Measurements from ENCODE around the gene OR51E1.

The OR51E1 gene

DNA sequence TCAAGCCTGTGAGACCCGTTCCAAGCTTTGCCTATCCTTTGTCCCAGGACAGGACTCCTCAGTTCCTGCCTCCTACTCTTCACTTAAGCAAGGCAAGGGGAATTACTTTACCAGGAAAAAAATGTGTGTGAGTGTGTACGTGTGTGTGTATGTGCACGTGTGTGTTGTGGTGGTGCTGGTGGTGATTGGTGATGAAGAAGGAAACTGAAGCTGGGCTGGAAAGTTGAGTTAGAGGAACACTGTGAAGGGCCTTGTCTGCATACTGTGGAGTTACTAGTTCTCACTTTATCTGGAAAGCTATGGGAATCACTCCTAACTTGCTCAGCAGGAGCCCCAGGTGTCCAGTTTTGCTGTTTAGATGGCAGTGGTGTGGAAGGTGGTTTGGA, 6.1 kb upstream of the OR51E1 start:
- H3K4me3 ChIP-seq (ENCODE audit: low read depth, low read length) = no peak overlapping the region
- TF ChIP-seq, protein P1, sequence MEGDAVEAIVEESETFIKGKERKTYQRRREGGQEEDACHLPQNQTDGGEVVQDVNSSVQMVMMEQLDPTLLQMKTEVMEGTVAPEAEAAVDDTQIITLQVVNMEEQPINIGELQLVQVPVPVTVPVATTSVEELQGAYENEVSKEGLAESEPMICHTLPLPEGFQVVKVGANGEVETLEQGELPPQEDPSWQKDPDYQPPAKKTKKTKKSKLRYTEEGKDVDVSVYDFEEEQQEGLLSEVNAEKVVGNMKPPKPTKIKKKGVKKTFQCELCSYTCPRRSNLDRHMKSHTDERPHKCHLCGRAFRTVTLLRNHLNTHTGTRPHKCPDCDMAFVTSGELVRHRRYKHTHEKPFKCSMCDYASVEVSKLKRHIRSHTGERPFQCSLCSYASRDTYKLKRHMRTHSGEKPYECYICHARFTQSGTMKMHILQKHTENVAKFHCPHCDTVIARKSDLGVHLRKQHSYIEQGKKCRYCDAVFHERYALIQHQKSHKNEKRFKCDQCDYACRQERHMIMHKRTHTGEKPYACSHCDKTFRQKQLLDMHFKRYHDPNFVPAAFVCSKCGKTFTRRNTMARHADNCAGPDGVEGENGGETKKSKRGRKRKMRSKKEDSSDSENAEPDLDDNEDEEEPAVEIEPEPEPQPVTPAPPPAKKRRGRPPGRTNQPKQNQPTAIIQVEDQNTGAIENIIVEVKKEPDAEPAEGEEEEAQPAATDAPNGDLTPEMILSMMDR (IDR thresholded peaks at IDR 0.05; ENCODE audit: borderline replicate concordance, insufficient read depth, low read depth, low read length) = no peak

DNA sequence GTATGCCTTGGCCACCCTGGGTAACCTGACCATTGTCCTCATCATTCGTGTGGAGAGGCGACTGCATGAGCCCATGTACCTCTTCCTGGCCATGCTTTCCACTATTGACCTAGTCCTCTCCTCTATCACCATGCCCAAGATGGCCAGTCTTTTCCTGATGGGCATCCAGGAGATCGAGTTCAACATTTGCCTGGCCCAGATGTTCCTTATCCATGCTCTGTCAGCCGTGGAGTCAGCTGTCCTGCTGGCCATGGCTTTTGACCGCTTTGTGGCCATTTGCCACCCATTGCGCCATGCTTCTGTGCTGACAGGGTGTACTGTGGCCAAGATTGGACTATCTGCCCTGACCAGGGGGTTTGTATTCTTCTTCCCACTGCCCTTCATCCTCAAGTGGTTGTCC, 3.9 kb upstream of the OR51E1 start:
- TF ChIP-seq, protein P1 (IDR thresholded peaks at IDR 0.05; ENCODE audit: borderline replicate concordance, insufficient read depth, low read depth, low read length) = no peak
- H3K4me3 ChIP-seq (ENCODE audit: low read depth, low read length) = no peak overlapping the region

DNA sequence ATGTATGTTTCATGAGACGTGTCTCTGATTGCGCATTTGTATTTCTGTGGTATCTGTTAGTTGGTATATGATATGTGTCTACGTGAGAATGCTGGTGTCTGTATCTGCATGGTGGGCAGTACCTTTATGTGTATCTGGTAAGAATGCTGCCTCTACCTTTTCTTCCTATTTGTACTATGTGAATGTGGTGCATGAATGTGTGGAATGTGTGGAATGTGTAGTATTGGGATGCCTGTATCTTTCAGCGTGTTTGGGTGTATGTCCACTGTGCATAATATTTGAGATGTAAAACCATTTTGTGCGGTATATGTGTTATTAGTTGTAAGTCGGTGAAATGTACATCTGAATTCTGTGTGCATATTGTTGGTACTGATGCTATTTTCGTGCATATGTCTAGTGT, 2.3 kb upstream of the OR51E1 start:
- TF ChIP-seq, protein P1 (IDR thresholded peaks at IDR 0.05; ENCODE audit: borderline replicate concordance, insufficient read depth, low read depth, low read length) = no peak
- H3K4me3 ChIP-seq (ENCODE audit: low read depth, low read length) = no peak overlapping the region

DNA sequence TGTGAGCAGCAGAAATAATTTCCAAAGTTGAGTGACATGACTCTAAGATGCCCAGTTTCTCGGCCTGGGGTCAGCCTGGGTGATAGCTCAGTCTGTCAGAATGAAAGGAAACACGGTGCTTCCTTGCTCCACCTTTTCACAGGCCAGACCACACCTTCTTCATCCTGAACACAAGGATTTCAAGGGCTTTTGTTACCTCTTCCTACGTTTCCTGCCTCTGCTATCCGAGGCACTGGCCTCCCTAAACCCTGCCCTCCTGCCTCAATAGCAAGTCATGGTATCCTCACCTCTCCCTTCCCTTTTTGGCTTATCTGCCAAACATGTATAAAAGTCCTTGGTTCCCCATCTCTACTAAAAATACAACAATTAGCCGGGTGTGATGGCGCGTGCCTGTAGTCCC, 1.7 kb upstream of the OR51E1 start:
- TF ChIP-seq, protein P1 (IDR thresholded peaks at IDR 0.05; ENCODE audit: borderline replicate concordance, insufficient read depth, low read depth, low read length) = no peak
- no peak overlapping the region for H3K4me3 ChIP-seq (ENCODE audit: low read depth, low read length)

DNA sequence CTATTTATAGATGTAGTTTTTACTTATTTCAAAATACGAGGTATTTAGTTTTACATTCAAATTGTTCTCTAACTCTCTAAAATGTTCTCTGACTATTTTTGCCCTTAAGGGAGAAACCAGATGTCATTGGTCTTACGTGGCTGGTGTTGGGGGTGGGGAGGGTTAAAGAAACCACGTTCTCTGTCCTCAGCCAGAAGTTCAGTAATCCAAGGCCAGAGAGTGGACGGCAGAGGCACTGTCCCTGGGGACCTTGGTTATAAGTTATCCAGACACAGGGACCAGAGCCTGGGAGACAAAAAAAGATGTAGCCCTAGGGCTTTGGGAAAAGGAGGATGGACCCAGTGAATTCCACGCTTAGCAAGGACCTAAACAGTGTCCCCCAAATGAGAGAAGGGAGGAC, 706 bp upstream of the OR51E1 start:
- TF ChIP-seq, protein P1 (IDR thresholded peaks at IDR 0.05; ENCODE audit: borderline replicate concordance, insufficient read depth, low read depth, low read length) = no peak
- no peak overlapping the region for H3K4me3 ChIP-seq (ENCODE audit: low read depth, low read length)

DNA sequence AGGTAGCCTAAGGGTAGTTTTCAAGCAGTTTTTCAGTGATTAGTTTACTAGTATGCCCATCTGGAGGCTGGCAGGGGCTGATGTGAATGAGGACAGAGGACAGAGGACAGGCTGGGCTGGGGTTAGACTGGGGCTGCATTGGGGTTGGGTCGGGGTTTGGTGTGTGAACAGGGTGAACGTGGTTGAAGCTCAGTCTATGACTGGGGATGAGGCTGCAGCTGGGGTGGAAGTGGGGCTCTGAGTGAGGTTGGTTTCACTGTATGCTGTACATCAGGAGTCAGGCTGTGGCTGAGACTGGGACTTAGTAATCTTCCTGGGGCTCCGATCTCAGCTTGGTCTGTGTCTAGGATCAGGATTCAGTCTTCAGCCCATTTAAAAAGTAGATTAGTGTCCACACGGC, 451 bp downstream of the OR51E1 start:
- TF ChIP-seq, protein P1 (IDR thresholded peaks at IDR 0.05; ENCODE audit: borderline replicate concordance, insufficient read depth, low read depth, low read length) = no peak
- H3K4me3 ChIP-seq (ENCODE audit: low read depth, low read length) = no peak overlapping the region

DNA sequence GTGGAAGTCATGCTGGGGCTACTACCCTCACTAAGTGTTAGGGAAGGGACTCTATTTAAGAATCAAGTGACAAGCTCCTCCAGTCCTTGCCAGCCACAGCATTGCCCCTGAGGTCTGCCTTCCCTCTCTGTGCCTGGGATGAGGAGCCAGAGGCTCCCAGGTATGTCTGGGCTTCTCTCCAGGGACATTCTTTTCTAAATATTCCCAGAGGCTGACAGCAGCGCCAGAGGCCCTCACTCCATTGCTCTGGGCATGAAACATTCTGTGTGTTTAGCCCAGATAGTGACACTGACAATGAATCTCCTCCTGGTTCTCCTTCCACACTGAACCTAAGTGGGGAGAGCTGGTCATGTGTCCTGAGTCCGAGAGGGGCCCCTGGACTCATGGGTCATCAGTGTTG, 2.2 kb downstream of the OR51E1 start:
- TF ChIP-seq, protein P1 (IDR thresholded peaks at IDR 0.05; ENCODE audit: borderline replicate concordance, insufficient read depth, low read depth, low read length) = no peak
- H3K4me3 ChIP-seq (ENCODE audit: low read depth, low read length) = no peak overlapping the region

All from GM12875 (cell line).